ENCODE data around the gene HAGH.

- TF ChIP-seq CTCF (IDR thresholded peaks at IDR 0.05), result no peak
- no peak for TF ChIP-seq POLR2AphosphoS5 (IDR thresholded peaks at IDR 0.05)
- no peak for TF ChIP-seq POLR2A (IDR thresholded peaks at IDR 0.05)
- TF ChIP-seq EP300 (IDR thresholded peaks at IDR 0.05), result no peak
These were observed 6.3 kb upstream of the HAGH start for GRCh38 chr16:1832838-1833454.
